A549 (cell line): ENCODE data around the gene TWIST2. TPM values are rescaled to one million over a fixed set of nuclear protein-coding genes. Genes with fewer than 3 reads are reported as not detected.

Source experiments
- ATAC-seq, 2 experiments: fragments of 200-7000 bp in 1 of 2; fragments of >200 bp in 1 of 2; cut with Nextera tagmentation in 1 of 2; cut with Tn5 transposase in 1 of 2; 3 replicates each; pipeline versions ENCODE4 v1.8.0 to v1.9.1; 2018 to 2020; ENCODE audit warnings: mild to moderate bottlenecking in 1 of 2, moderate library complexity in 1 of 2
- CTCF ChIA-PET: fragments of 300-600 bp; sonication (Branson Sonifier 250); formaldehyde crosslinking; extraction: SDS; loops from one replicate; lab custom pipeline; 2021; ENCODE audit warnings: antibody characterized with exemption, inconsistent platforms; lab: Yijun Ruan, JAX
- POLR2A ChIA-PET: fragments of 350-600 bp; formaldehyde crosslinking; extraction: SDS; loops from one replicate; lab custom pipeline; 2021; ENCODE audit warnings: antibody characterized with exemption, inconsistent platforms; lab: Yijun Ruan, JAX
- DNase-seq, 2 experiments: peaks; one replicate each; pipeline versions ENCODE4 v3.0.0 to v3.0.0-alpha.2; 2011 to 2016; ENCODE audit warnings: low read depth in 1 of 2, low spot score in 1 of 2
- FAIRE-seq: peaks from 2 replicates; lab custom pipeline; 2011; peaks lifted over from hg19 to GRCh38; lab: Jason Lieb, UNC
- H3K27ac ChIP-seq, 2 experiments: fragments of >200 bp; sonication (Bioruptor Twin); formaldehyde crosslinking; 3 replicates each; pipeline ENCODE4 v1.5.1; 2016 to 2017
- H3K4me1 ChIP-seq: fragments of >200 bp; sonication (Bioruptor Twin); formaldehyde crosslinking; 3 replicates; pipeline ENCODE4 v1.6.1; 2016
- H3K4me2 ChIP-seq: fragments of >200 bp; sonication (Bioruptor Twin); formaldehyde crosslinking; 3 replicates; pipeline ENCODE4 v1.6.1; 2016
- H3K4me3 ChIP-seq: fragments of >200 bp; sonication (Bioruptor Twin); formaldehyde crosslinking; 3 replicates; pipeline ENCODE4 v1.5.1; 2016
- H3K9me3 ChIP-seq: fragments of >200 bp; sonication (Bioruptor Twin); formaldehyde crosslinking; 3 replicates; pipeline ENCODE4 v1.6.1; 2016
- CHD2 ChIP-seq: fragments of 150-350 bp; IDR thresholded peaks from 2 replicates; pipeline ENCODE4 v1.6.1; 2014; ENCODE audit warnings: low read length; ENCODE audit not compliant: partially characterized antibody
- CHD4 ChIP-seq: fragments of 200-600 bp; sonication (generic); IDR thresholded peaks from 2 replicates; pipeline ENCODE4 v1.6.1; 2016; ENCODE audit warnings: antibody characterized with exemption, mild to moderate bottlenecking, borderline replicate concordance
- E2F6 ChIP-seq: IDR thresholded peaks from 2 replicates; pipeline ENCODE4 v1.6.1; 2012; ENCODE audit warnings: low read depth, borderline replicate concordance
- EHMT2 ChIP-seq: fragments of 200-600 bp; sonication (generic); IDR thresholded peaks from 2 replicates; pipeline ENCODE4 v1.6.1; 2016; ENCODE audit warnings: antibody characterized with exemption, low read depth, mild to moderate bottlenecking, moderate library complexity
- ELK1 ChIP-seq: fragments of 150-350 bp; IDR thresholded peaks from 2 replicates; pipeline ENCODE4 v1.6.1; 2014; ENCODE audit warnings: low read depth, mild to moderate bottlenecking, low read length
- EP300 ChIP-seq, 2 experiments: fragments of >200 bp; sonication (Bioruptor Twin); formaldehyde crosslinking; IDR thresholded peaks; 2 replicates in 1 of 2; 3 replicates in 1 of 2; pipeline ENCODE4 v1.6.1; 2016 to 2017
- FOSB ChIP-seq: fragments of 250-450 bp; sonication (Bioruptor Pico); IDR thresholded peaks from 2 replicates; pipeline ENCODE4 v1.5.0; 2020; ENCODE audit warnings: mild to moderate bottlenecking, moderate library complexity
- FOXS1 ChIP-seq: fragments of 250-450 bp; sonication (Bioruptor Pico); IDR thresholded peaks from 2 replicates; pipeline ENCODE4 v1.5.0; 2020; ENCODE audit warnings: mild to moderate bottlenecking, moderate library complexity
- GATA3 ChIP-seq: IDR thresholded peaks from 2 replicates; pipeline ENCODE4 v1.6.1; 2012; ENCODE audit warnings: borderline replicate concordance
- HDAC2 ChIP-seq: fragments of 200-600 bp; sonication (generic); IDR thresholded peaks from 2 replicates; pipeline ENCODE4 v1.6.1; 2016
- HOXA7 ChIP-seq: fragments of 250-450 bp; sonication (Bioruptor Pico); IDR thresholded peaks from 2 replicates; pipeline ENCODE4 v1.5.0; 2020; ENCODE audit warnings: mild to moderate bottlenecking, moderate library complexity
- JUNB ChIP-seq: fragments of >200 bp; sonication (Bioruptor Twin); formaldehyde crosslinking; IDR thresholded peaks from 2 replicates; pipeline ENCODE4 v1.6.1; 2016
- MAFK ChIP-seq: fragments of 450-650 bp; IDR thresholded peaks from 2 replicates; pipeline ENCODE4 v1.6.1; 2014; ENCODE audit not compliant: partially characterized antibody
- MAX ChIP-seq: IDR thresholded peaks from 2 replicates; pipeline ENCODE4 v1.6.1; 2012
- MAZ ChIP-seq: fragments of 150-350 bp; IDR thresholded peaks from 2 replicates; pipeline ENCODE4 v1.6.1; 2014; ENCODE audit warnings: antibody characterized with exemption, low read depth, low read length, borderline replicate concordance
- MYC ChIP-seq: IDR thresholded peaks from 2 replicates; pipeline ENCODE4 v1.6.1; 2012; ENCODE audit warnings: mild to moderate bottlenecking, inconsistent platforms, low read length, improper control_type of control experiment, borderline replicate concordance
- NPAS2 ChIP-seq: fragments of 250-450 bp; sonication (Bioruptor Pico); IDR thresholded peaks from 2 replicates; pipeline ENCODE4 v1.8.0; 2022; ENCODE audit warnings: mild to moderate bottlenecking, moderate library complexity, borderline replicate concordance
- NR3C1 ChIP-seq: fragments of >200 bp; sonication (Bioruptor Twin); formaldehyde crosslinking; IDR thresholded peaks from 3 replicates; pipeline ENCODE4 v1.6.1; 2017
- PHF8 ChIP-seq: fragments of 200-600 bp; sonication (generic); IDR thresholded peaks from 2 replicates; pipeline ENCODE4 v1.6.1; 2016; ENCODE audit warnings: low read depth, mild to moderate bottlenecking, antibody characterized with exemption, moderate library complexity, borderline replicate concordance
- POLR2A ChIP-seq: IDR thresholded peaks from 2 replicates; pipeline ENCODE4 v1.6.1; 2012; ENCODE audit warnings: mild to moderate bottlenecking, low read length
- REST ChIP-seq: fragments of 200-600 bp; sonication (generic); IDR thresholded peaks from 2 replicates; pipeline ENCODE4 v1.6.1; 2016; ENCODE audit warnings: antibody characterized with exemption, mild to moderate bottlenecking, moderate library complexity
- RFX5 ChIP-seq: fragments of 450-650 bp; IDR thresholded peaks from 2 replicates; pipeline ENCODE4 v1.7.1; 2014; ENCODE audit warnings: antibody characterized with exemption, mild to moderate bottlenecking, moderate library complexity
- ZFP36 ChIP-seq: fragments of 450-650 bp; IDR thresholded peaks from 2 replicates; pipeline ENCODE4 v1.6.1; 2014; ENCODE audit warnings: borderline replicate concordance; ENCODE audit not compliant: partially characterized antibody
- WGBS: methylation state at CpG from one replicate; pipeline ENCODE4 v1.1.6; 2017; ENCODE audit errors: missing lambda C conversion rate; 5-methylcytosine and 5-hydroxymethylcytosine counted together
- polyA plus RNA-seq, 4 experiments: library from polyadenylated mRNA; depleted of rRNA in 3 of 4; stranded (reverse); fragments of >200 nt; fragmentation: RNase III in 1 of 4; extraction: RNeasy Plus Mini Kit Qiagen cat#74134 plus additional on column Dnase treatment in 1 of 4; gene quantifications; 2 replicates in 3 of 4; 3 replicates in 1 of 4; pipeline ENCODE4 v1.2.3, GENCODE V29; 2011 to 2017
- TF ChIP-seq, protein P1 (sequence below): fragments of 250-450 bp; sonication (Bioruptor Pico); IDR thresholded peaks from 2 replicates; pipeline ENCODE4 v1.5.0; 2021; ENCODE audit warnings: mild to moderate bottlenecking, moderate library complexity, borderline replicate concordance
- TF ChIP-seq, protein P2 (sequence below): fragments of 250-450 bp; sonication (Bioruptor Pico); IDR thresholded peaks from 2 replicates; pipeline ENCODE4 v1.5.0; 2020; ENCODE audit warnings: low read depth, mild to moderate bottlenecking, moderate library complexity

Gene TWIST2
- polyA plus RNA-seq, 2 of the 4 experiments (the other 2 are of a cell fraction), result 7.1 to 8.2 TPM

DNA sequence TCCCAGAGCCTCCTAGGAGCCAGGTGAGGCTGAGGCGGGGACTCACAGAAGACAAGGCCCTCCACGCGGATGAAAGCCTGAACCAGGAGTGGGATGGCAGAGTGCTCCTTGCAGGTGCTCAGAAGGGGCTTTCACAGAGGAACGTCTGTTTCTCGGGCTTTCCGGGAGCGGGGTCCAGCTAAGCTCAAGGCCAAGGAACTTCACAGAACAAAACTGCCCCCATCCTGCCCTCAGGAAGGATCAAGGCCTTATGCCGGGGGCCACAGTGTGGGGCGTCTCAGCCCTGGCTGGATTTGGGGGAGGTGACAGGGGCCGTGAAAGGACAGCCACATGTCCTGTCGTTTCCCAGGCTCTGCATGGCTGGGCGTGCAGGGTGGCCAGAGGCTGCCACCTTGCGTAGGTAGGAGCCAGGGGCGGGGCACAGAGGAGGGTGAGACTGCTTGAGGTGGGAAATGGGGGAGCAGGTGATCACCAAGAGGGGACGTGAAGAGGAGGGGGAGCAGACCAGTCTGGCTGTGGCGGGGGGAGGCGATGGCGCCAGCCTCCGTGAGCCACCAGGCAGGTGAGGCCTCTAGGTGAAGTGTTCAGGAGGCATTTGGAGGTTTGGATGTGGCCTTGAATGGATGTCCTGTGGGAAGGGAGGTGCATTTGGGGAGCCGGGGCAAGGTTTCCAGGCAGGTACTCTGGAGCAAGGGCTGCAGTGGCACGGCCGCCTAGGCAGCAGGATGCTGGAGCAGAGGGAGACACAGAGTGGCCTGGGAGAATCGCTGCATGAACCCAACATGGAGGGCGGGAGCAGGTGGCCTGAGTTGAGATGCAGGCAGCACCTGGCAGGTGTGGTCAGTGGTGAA, 79.1 kb downstream of the TWIST2 start:
- 0 out of 3 replicates have a peak, but pooled peaks cover 3% of the 10 kb centered on the region for H3K9me3 ChIP-seq
- ATAC-seq (no peak), DNase-seq (no peak)
- H3K4me3 ChIP-seq, result no peak overlapping the region
- POLR2A ChIA-PET, result no interaction called here
- H3K4me2 ChIP-seq, result no peak overlapping the region
- CTCF ChIA-PET, result interaction anchor here (0.8 to 1.0 kb wide), 2 partner anchors 9 to 671 kb away, joined by 3 read pairs; no protein-coding TSS in a partner anchor
- H3K4me1 ChIP-seq, result no peaks in the 10 kb centered on the region
- TF ChIP-seq ZFP36 (no peak), CHD2 (no peak), POLR2A (no peak), REST (no peak), PHF8 (no peak), MAX (no peak), EP300 (IDR thresholded peaks at IDR 0.05) (no peak), FOSB (CRISPR knock-in tag) (no peak), E2F6 (no peak), MAZ (no peak), EHMT2 (no peak), CHD4 (no peak), HDAC2 (no peak), GATA3 (no peak)
- TF ChIP-seq, protein P1, sequence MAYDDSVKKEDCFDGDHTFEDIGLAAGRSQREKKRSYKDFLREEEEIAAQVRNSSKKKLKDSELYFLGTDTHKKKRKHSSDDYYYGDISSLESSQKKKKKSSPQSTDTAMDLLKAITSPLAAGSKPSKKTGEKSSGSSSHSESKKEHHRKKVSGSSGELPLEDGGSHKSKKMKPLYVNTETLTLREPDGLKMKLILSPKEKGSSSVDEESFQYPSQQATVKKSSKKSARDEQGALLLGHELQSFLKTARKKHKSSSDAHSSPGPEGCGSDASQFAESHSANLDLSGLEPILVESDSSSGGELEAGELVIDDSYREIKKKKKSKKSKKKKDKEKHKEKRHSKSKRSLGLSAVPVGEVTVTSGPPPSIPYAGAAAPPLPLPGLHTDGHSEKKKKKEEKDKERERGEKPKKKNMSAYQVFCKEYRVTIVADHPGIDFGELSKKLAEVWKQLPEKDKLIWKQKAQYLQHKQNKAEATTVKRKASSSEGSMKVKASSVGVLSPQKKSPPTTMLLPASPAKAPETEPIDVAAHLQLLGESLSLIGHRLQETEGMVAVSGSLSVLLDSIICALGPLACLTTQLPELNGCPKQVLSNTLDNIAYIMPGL (CRISPR knock-in tag), result no peak
- TF ChIP-seq, all 56 proteins: peak for 0
- FAIRE-seq, result no peak
- WGBS, result 79% methylated on average over 16 of the region's 24 CpGs
- no peak overlapping the region for H3K27ac ChIP-seq

GRCh38 chr2:238927746-238928519, 80.0 kb downstream of the TWIST2 start:
- Histone ChIP-seq H3K4me1 (no peaks in the 10 kb centered on the region), H3K9me3 (0 out of 3 replicates have a peak, but pooled peaks cover 11% of the 10 kb centered on the region), H3K27ac (no peak overlapping the region), H3K4me2 (no peak overlapping the region), H3K4me3 (no peak overlapping the region)
- POLR2A ChIA-PET, result no interaction called here
- ATAC-seq (no peak), DNase-seq (no peak), FAIRE-seq (no peak)
- CTCF ChIA-PET, result interaction anchor here (1.0 kb wide), 1 partner anchor 10 kb away, joined by 3 read pairs; no protein-coding TSS in a partner anchor
- 63% methylated on average over 14 of the region's 14 CpGs for WGBS
- no peak for TF ChIP-seq ELK1
- no peak for TF ChIP-seq RFX5
- no peak for TF ChIP-seq MAX
- TF ChIP-seq, protein P2, sequence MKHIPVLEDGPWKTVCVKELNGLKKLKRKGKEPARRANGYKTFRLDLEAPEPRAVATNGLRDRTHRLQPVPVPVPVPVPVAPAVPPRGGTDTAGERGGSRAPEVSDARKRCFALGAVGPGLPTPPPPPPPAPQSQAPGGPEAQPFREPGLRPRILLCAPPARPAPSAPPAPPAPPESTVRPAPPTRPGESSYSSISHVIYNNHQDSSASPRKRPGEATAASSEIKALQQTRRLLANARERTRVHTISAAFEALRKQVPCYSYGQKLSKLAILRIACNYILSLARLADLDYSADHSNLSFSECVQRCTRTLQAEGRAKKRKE (CRISPR knock-in tag), result no peak
- no peak for TF ChIP-seq MYC
- no peak for TF ChIP-seq FOXS1 (CRISPR knock-in tag)
- TF ChIP-seq HOXA7 (CRISPR knock-in tag), result no peak
- no peak for TF ChIP-seq NR3C1
- no peak for TF ChIP-seq GATA3
- no peak for TF ChIP-seq MAFK
- TF ChIP-seq EP300 (IDR thresholded peaks at IDR 0.05), result no peak
- no peak for TF ChIP-seq NPAS2
- no peak for TF ChIP-seq EHMT2
- TF ChIP-seq JUNB, result no peak
